Measurements from ENCODE around the gene PDGFD. TPM values are rescaled to one million over a fixed set of nuclear protein-coding genes. Genes with fewer than 3 reads are reported as not detected.

The PDGFD gene
- total RNA-seq, 1 donor from 2014 or later = 0.76 TPM

GRCh38 chr11:103907548-103908455, 256.1 kb downstream of the PDGFD start:
- ATAC-seq = no peak

GRCh38 chr11:103907136-103907535, 256.8 kb downstream of the PDGFD start:
- no peak for ATAC-seq

- ATAC-seq = no peak
Measured at GRCh38 chr11:103906291-103906867, 257.6 kb downstream of the PDGFD start.

GRCh38 chr11:103904324-103904667, 259.7 kb downstream of the PDGFD start:
- no peak for ATAC-seq

GRCh38 chr11:103903621-103904323, 260.2 kb downstream of the PDGFD start:
- ATAC-seq = no peak

- no peak for ATAC-seq
Measured at GRCh38 chr11:103902994-103903393, 261.0 kb downstream of the PDGFD start.

GRCh38 chr11:103901656-103902055, 262.3 kb downstream of the PDGFD start:
- no peak for ATAC-seq

- no peak for ATAC-seq
Measured at GRCh38 chr11:103898577-103899336, 265.2 kb downstream of the PDGFD start.

GRCh38 chr11:103898065-103898464, 265.9 kb downstream of the PDGFD start:
- no peak for ATAC-seq

GRCh38 chr11:103897160-103897936, 266.6 kb downstream of the PDGFD start:
- no peak for ATAC-seq

GRCh38 chr11:103895106-103895505, 268.8 kb downstream of the PDGFD start:
- ATAC-seq = no peak

GRCh38 chr11:103894673-103895072, 269.3 kb downstream of the PDGFD start:
- ATAC-seq = no peak

GRCh38 chr11:103894034-103894433, 269.9 kb downstream of the PDGFD start:
- no peak for ATAC-seq

- no peak for ATAC-seq
Measured at GRCh38 chr11:103893371-103893770, 270.6 kb downstream of the PDGFD start.

GRCh38 chr11:103892603-103893002, 271.3 kb downstream of the PDGFD start:
- ATAC-seq = no peak

- ATAC-seq = no peak
Measured at GRCh38 chr11:103890654-103891053, 273.3 kb downstream of the PDGFD start.

- no peak for ATAC-seq
Measured at GRCh38 chr11:103889679-103890078, 274.3 kb downstream of the PDGFD start.

GRCh38 chr11:103888541-103888951, 275.4 kb downstream of the PDGFD start:
- ATAC-seq = no peak

- ATAC-seq = no peak
Measured at GRCh38 chr11:103887001-103887658, 276.8 kb downstream of the PDGFD start.

GRCh38 chr11:103883856-103884255, 280.1 kb downstream of the PDGFD start:
- ATAC-seq = no peak

GRCh38 chr11:103883291-103883690, 280.7 kb downstream of the PDGFD start:
- no peak for ATAC-seq

All from esophagus mucosa (tissue), 1 donor.